HG03558 (cell line): ENCODE results near the gene PIK3IP1.
"Not testable (repeated sequence)": the region's sequence is repeated elsewhere in the genome, so short reads cannot be mapped to it uniquely, and the experiment has no call there.

Experiments
- ATAC-seq: cut with Tn5 transposase; IDR thresholded peaks from one replicate; pipeline ENCODE4 v1.9.1; 2021; ENCODE audit warnings: moderate number of reproducible peaks; ENCODE audit not compliant: unreplicated experiment; ENCODE audit errors: extremely low read depth

Gene PIK3IP1

GRCh38 chr22:31259798-31260473, 32.4 kb downstream of the PIK3IP1 start:
- no peak for ATAC-seq

GRCh38 chr22:31253949-31254348, 38.3 kb downstream of the PIK3IP1 start:
- no peak for ATAC-seq

- ATAC-seq: no peak
Measured at GRCh38 chr22:31250740-31251600, 41.3 kb downstream of the PIK3IP1 start.

GRCh38 chr22:31248965-31249958, 43.0 kb downstream of the PIK3IP1 start:
- ATAC-seq: no peak

GRCh38 chr22:31248138-31248745, 44.0 kb downstream of the PIK3IP1 start:
- no peak for ATAC-seq

GRCh38 chr22:31247726-31248125, 44.6 kb downstream of the PIK3IP1 start:
- no peak for ATAC-seq

- no peak for ATAC-seq
Measured at GRCh38 chr22:31246687-31247086, 45.6 kb downstream of the PIK3IP1 start.

- ATAC-seq: not testable (repeated sequence)
Measured at GRCh38 chr22:31245998-31246397, 46.3 kb downstream of the PIK3IP1 start.

GRCh38 chr22:31244943-31245451, 47.3 kb downstream of the PIK3IP1 start:
- ATAC-seq: no peak

- no peak for ATAC-seq
Measured at GRCh38 chr22:31244046-31244942, 48.0 kb downstream of the PIK3IP1 start.

- no peak for ATAC-seq
Measured at GRCh38 chr22:31243339-31244045, 48.8 kb downstream of the PIK3IP1 start.

- no peak for ATAC-seq
Measured at GRCh38 chr22:31241936-31242335, 50.4 kb downstream of the PIK3IP1 start.

- ATAC-seq: no peak
Measured at GRCh38 chr22:31241200-31241599, 51.1 kb downstream of the PIK3IP1 start.

GRCh38 chr22:31239771-31240370, 52.4 kb downstream of the PIK3IP1 start:
- no peak for ATAC-seq

GRCh38 chr22:31238057-31238456, 54.2 kb downstream of the PIK3IP1 start:
- ATAC-seq: no peak

- not testable (repeated sequence) for ATAC-seq
Measured at GRCh38 chr22:31236044-31236443, 56.2 kb downstream of the PIK3IP1 start.

- ATAC-seq: no peak
Measured at GRCh38 chr22:31235081-31235480, 57.2 kb downstream of the PIK3IP1 start.

- no peak for ATAC-seq
Measured at GRCh38 chr22:31233001-31233400, 59.3 kb downstream of the PIK3IP1 start.
